GM23338 (cell line): ENCODE data around the gene PIGN. TPM values are rescaled to one million over a fixed set of nuclear protein-coding genes. Genes with fewer than 3 reads are reported as not detected.
"Not testable (repeated sequence)": the region's sequence is repeated elsewhere in the genome, so short reads cannot be mapped to it uniquely, and the experiment has no call there.

ENCODE experiments used
- ATAC-seq: fragments of 200-7000 bp; cut with Tn5 transposase; 3 replicates; pipeline ENCODE4 v1.9.1; 2020
- DNase-seq: peaks from one replicate; pipeline ENCODE4 v3.0.0-alpha.2; 2015; ENCODE audit warnings: low spot score
- H2AFZ ChIP-seq: fragments of 200-600 bp; sonication (generic); 2 replicates; pipeline ENCODE4 v1.8.0; 2016; ENCODE audit warnings: antibody characterized with exemption, mild to moderate bottlenecking, moderate library complexity
- H3F3A ChIP-seq: fragments of 200-600 bp; sonication (generic); replicated peaks from 2 replicates; pipeline ENCODE4 v1.8.0; 2017; ENCODE audit warnings: antibody characterized with exemption, mixed run types, low read depth
- H3K27ac ChIP-seq: fragments of 200-600 bp; sonication (generic); 2 replicates; pipeline ENCODE4 v1.6.1; 2016; ENCODE audit warnings: low read depth
- H3K27me3 ChIP-seq: fragments of 200-600 bp; sonication (generic); 2 replicates; pipeline ENCODE4 v1.8.0; 2016; ENCODE audit warnings: mild to moderate bottlenecking, mixed run types, moderate library complexity; ENCODE audit not compliant: insufficient read depth
- H3K36me3 ChIP-seq: fragments of 200-600 bp; sonication (generic); 2 replicates; pipeline ENCODE4 v1.8.0; 2016; ENCODE audit warnings: mild to moderate bottlenecking; ENCODE audit not compliant: insufficient read depth
- H3K4me1 ChIP-seq: fragments of 200-600 bp; sonication (generic); 2 replicates; pipeline ENCODE4 v1.8.0; 2016; ENCODE audit warnings: mild to moderate bottlenecking, moderate library complexity; ENCODE audit not compliant: insufficient read depth
- H3K4me2 ChIP-seq: fragments of 200-600 bp; sonication (generic); 2 replicates; pipeline ENCODE4 v1.7.1; 2017; ENCODE audit warnings: mixed run types
- H3K4me3 ChIP-seq: fragments of 200-600 bp; sonication (generic); 2 replicates; pipeline ENCODE4 v1.6.1; 2016; ENCODE audit warnings: mixed run types
- H3K79me2 ChIP-seq: fragments of 200-600 bp; sonication (generic); replicated peaks from 2 replicates; pipeline ENCODE4 v1.8.0; 2017; ENCODE audit warnings: mild to moderate bottlenecking; ENCODE audit not compliant: insufficient read depth
- H3K9me2 ChIP-seq: fragments of 200-600 bp; sonication (generic); 2 replicates; pipeline ENCODE4 v1.8.0; 2017; ENCODE audit not compliant: insufficient read depth
- H4K20me1 ChIP-seq: fragments of 200-600 bp; sonication (generic); replicated peaks from 2 replicates; pipeline ENCODE4 v1.8.0; 2017; ENCODE audit warnings: mild to moderate bottlenecking; ENCODE audit not compliant: insufficient read depth
- H3K27ac Mint-ChIP-seq: 2 replicates; pipeline ENCODE4 v1.8.0; 2020; ENCODE audit warnings: inconsistent platforms, mild to moderate bottlenecking, moderate library complexity, mixed read lengths
- H3K27me3 Mint-ChIP-seq: 3 replicates; pipeline ENCODE4 v1.8.0; 2022; ENCODE audit warnings: low read depth, mild to moderate bottlenecking, moderate library complexity, mixed read lengths, inconsistent platforms; ENCODE audit not compliant: insufficient read depth, poor library complexity
- H3K36me3 Mint-ChIP-seq: 3 replicates; pipeline ENCODE4 v1.8.0; 2021; ENCODE audit warnings: low read depth, mild to moderate bottlenecking, inconsistent platforms, moderate library complexity, mixed read lengths
- H3K4me1 Mint-ChIP-seq: 3 replicates; pipeline ENCODE4 v1.8.0; 2020; ENCODE audit warnings: mild to moderate bottlenecking, inconsistent platforms, mixed read lengths
- H3K4me3 Mint-ChIP-seq: 3 replicates; pipeline ENCODE4 v1.8.0; 2021; ENCODE audit warnings: moderate library complexity, mild to moderate bottlenecking, inconsistent platforms, mixed read lengths
- H3K9me3 Mint-ChIP-seq: 3 replicates; pipeline ENCODE4 v1.8.0; 2020; ENCODE audit warnings: moderate library complexity, mild to moderate bottlenecking, inconsistent platforms, mixed read lengths
- CREB1 ChIP-seq: fragments of 250-450 bp; sonication (Bioruptor Pico); IDR thresholded peaks from 2 replicates; pipeline ENCODE4 v1.5.0; 2020; ENCODE audit warnings: low read depth, mild to moderate bottlenecking, moderate library complexity
- EZH2 ChIP-seq: fragments of 200-600 bp; sonication (generic); IDR thresholded peaks from one replicate; pipeline ENCODE4 v1.8.0; 2017; ENCODE audit warnings: antibody characterized with exemption, mild to moderate bottlenecking, low read depth; ENCODE audit not compliant: unreplicated experiment
- EZH2phosphoT487 ChIP-seq: fragments of 200-600 bp; sonication (generic); IDR thresholded peaks from one replicate; pipeline ENCODE4 v1.8.1; 2018; ENCODE audit warnings: antibody characterized with exemption; ENCODE audit not compliant: unreplicated experiment
- JUNB ChIP-seq: IDR thresholded peaks from one replicate; pipeline ENCODE4 v1.6.1; 2016; ENCODE audit warnings: antibody characterized with exemption; ENCODE audit not compliant: unreplicated experiment
- ZNF114 ChIP-seq: fragments of 250-450 bp; sonication (Bioruptor Pico); IDR thresholded peaks from 2 replicates; pipeline ENCODE4 v1.5.0; 2020; ENCODE audit warnings: mild to moderate bottlenecking, moderate library complexity
- polyA plus RNA-seq: library from polyadenylated mRNA; unstranded; fragments of >200 nt; fragmentation: Nextera tagmentation; extraction: Ambion mirVana; gene quantifications from 2 replicates; pipeline ENCODE4 v1.2.1, GENCODE V29; 2016
- total RNA-seq: library from RNA; depleted of rRNA; stranded (reverse); fragments of >200 nt; shearing (Covaris generic); gene quantifications from 2 replicates; pipeline ENCODE4 v1.2.3, GENCODE V29; 2014
- TF ChIP-seq, protein P1 (sequence below), 2 experiments: fragments of 200-600 bp in 1 of 2; sonication (generic) in 1 of 2; conservative IDR thresholded peaks; 2 replicates each; pipeline versions ENCODE4 v1.5.1 to v1.6.1; 2016 to 2017; ENCODE audit warnings: antibody characterized with exemption in 2 of 2, low read depth in 2 of 2, mild to moderate bottlenecking in 2 of 2, moderate library complexity in 1 of 2
- TF ChIP-seq, protein P2 (sequence below): fragments of 250-450 bp; sonication (Bioruptor Pico); IDR thresholded peaks from 2 replicates; pipeline ENCODE4 v1.5.0; 2020; ENCODE audit warnings: mild to moderate bottlenecking, moderate library complexity

Gene PIGN
- total and polyA plus RNA-seq, 2 experiments from 2014 or later = 9.4 to 33.0 TPM

DNA sequence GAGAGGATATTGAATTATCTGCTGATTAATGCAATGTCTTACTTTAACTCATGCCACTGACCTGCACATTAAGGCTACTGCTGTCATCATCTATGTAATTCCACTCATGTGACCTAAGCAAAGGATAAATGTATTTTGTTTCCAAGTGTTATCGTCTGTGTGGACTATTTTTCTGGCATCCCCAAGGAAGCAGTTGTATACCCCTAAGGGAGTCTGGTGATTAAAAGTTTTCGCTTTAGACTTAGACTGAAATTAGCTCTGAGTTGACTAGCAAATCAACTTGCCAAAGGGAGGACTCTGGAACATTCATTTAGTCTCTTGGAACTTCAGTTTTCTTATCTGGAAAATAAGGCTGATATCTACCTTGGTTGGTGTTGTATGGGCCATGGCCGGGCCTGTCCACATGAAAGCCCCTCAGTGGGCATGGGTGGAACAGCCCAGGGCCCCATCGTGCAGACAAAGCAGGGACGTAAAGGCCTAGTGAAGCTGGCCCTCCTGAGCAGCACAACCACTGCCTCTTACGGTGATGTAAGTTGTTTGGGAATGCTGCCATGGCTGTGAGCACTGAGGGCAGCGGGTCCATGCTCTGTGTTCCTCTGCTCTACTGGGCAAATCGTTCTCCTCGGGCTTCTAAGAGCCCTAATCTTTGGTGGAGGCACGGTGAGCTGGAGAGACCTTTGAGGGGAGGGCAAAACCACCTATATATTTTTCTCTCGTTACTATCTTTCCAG is 149.7 kb downstream of the PIGN start (continued):
- no peak for TF ChIP-seq EZH2phosphoT487
- TF ChIP-seq ZNF114 (CRISPR knock-in tag) = no peak
- TF ChIP-seq, protein P1, sequence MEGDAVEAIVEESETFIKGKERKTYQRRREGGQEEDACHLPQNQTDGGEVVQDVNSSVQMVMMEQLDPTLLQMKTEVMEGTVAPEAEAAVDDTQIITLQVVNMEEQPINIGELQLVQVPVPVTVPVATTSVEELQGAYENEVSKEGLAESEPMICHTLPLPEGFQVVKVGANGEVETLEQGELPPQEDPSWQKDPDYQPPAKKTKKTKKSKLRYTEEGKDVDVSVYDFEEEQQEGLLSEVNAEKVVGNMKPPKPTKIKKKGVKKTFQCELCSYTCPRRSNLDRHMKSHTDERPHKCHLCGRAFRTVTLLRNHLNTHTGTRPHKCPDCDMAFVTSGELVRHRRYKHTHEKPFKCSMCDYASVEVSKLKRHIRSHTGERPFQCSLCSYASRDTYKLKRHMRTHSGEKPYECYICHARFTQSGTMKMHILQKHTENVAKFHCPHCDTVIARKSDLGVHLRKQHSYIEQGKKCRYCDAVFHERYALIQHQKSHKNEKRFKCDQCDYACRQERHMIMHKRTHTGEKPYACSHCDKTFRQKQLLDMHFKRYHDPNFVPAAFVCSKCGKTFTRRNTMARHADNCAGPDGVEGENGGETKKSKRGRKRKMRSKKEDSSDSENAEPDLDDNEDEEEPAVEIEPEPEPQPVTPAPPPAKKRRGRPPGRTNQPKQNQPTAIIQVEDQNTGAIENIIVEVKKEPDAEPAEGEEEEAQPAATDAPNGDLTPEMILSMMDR (conservative IDR thresholded peaks at IDR 0.05; ENCODE audit: low read depth in 2 of 2) = no peak

- H3K36me3 ChIP-seq, H3K79me2 ChIP-seq, H3K27ac ChIP-seq, H3F3A ChIP-seq, H2AFZ ChIP-seq, H3K4me1 Mint-ChIP-seq, H3K27me3 Mint-ChIP-seq, H3K4me1 ChIP-seq, H3K4me2 ChIP-seq, H3K4me3 ChIP-seq, DNase-seq, ATAC-seq, H3K4me3 Mint-ChIP-seq, H3K27me3 ChIP-seq, H3K9me2 ChIP-seq, H4K20me1 ChIP-seq, H3K36me3 Mint-ChIP-seq, H3K9me3 Mint-ChIP-seq: not testable (repeated sequence)
- H3K27ac Mint-ChIP-seq = peak overlapping the region; percentile 34; the same call in 1 of the 2 replicates
Observed at GRCh38 chr18:62034286-62034685, 152.6 kb downstream of the PIGN start.

DNA sequence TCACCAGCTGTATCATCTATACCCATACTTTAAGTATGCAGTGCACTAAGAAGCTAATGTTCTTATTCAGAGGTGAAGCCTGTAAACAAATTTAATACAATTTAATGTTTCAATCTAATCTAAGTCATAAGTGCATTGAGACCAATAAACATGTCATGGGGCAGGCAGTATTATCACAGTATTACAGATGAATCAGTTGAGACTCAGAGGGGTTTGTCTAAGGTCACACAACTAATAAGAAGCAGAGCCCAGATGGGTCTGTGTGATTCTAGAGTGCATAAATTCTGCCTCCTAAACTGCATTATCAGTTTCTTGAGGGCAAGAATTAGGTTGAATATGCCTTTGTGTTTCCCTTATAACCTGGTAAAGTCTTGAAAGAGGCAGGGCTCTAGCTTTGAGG is 153.1 kb downstream of the PIGN start:
- H3K4me3 ChIP-seq = no peak overlapping the region
- H3K4me1 ChIP-seq = peaks cover 2% of the 10 kb centered on the region; the same call in 1 of the 2 replicates
- no peaks in the 10 kb centered on the region for H3F3A ChIP-seq
- no peak overlapping the region for H3K27ac Mint-ChIP-seq
- H2AFZ ChIP-seq = no peak overlapping the region
- no peak overlapping the region for H3K4me3 Mint-ChIP-seq
- H3K36me3 ChIP-seq = no peaks in the 10 kb centered on the region
- peaks cover 13% of the 10 kb centered on the region; the same call in 1 of the 2 replicates for H3K9me2 ChIP-seq
- no peaks in the 10 kb centered on the region for H4K20me1 ChIP-seq
- peaks cover 4% of the 10 kb centered on the region for H3K4me1 Mint-ChIP-seq
- H3K4me2 ChIP-seq = no peak overlapping the region
- no peaks in the 10 kb centered on the region for H3K36me3 Mint-ChIP-seq
- no peak overlapping the region for H3K27ac ChIP-seq
- ATAC-seq = no peak
- H3K27me3 ChIP-seq = no peaks in the 10 kb centered on the region
- H3K79me2 ChIP-seq = no peaks in the 10 kb centered on the region
- DNase-seq = no peak
- peaks cover 8% of the 10 kb centered on the region for H3K27me3 Mint-ChIP-seq
- H3K9me3 Mint-ChIP-seq = no peaks in the 10 kb centered on the region
- TF ChIP-seq EZH2 (no peak), EZH2phosphoT487 (no peak), JUNB (no peak), CREB1 (CRISPR knock-in tag) (no peak)
- TF ChIP-seq, protein P1 (conservative IDR thresholded peaks at IDR 0.05; ENCODE audit: low read depth in 2 of 2) = no peak
- TF ChIP-seq, protein P2, sequence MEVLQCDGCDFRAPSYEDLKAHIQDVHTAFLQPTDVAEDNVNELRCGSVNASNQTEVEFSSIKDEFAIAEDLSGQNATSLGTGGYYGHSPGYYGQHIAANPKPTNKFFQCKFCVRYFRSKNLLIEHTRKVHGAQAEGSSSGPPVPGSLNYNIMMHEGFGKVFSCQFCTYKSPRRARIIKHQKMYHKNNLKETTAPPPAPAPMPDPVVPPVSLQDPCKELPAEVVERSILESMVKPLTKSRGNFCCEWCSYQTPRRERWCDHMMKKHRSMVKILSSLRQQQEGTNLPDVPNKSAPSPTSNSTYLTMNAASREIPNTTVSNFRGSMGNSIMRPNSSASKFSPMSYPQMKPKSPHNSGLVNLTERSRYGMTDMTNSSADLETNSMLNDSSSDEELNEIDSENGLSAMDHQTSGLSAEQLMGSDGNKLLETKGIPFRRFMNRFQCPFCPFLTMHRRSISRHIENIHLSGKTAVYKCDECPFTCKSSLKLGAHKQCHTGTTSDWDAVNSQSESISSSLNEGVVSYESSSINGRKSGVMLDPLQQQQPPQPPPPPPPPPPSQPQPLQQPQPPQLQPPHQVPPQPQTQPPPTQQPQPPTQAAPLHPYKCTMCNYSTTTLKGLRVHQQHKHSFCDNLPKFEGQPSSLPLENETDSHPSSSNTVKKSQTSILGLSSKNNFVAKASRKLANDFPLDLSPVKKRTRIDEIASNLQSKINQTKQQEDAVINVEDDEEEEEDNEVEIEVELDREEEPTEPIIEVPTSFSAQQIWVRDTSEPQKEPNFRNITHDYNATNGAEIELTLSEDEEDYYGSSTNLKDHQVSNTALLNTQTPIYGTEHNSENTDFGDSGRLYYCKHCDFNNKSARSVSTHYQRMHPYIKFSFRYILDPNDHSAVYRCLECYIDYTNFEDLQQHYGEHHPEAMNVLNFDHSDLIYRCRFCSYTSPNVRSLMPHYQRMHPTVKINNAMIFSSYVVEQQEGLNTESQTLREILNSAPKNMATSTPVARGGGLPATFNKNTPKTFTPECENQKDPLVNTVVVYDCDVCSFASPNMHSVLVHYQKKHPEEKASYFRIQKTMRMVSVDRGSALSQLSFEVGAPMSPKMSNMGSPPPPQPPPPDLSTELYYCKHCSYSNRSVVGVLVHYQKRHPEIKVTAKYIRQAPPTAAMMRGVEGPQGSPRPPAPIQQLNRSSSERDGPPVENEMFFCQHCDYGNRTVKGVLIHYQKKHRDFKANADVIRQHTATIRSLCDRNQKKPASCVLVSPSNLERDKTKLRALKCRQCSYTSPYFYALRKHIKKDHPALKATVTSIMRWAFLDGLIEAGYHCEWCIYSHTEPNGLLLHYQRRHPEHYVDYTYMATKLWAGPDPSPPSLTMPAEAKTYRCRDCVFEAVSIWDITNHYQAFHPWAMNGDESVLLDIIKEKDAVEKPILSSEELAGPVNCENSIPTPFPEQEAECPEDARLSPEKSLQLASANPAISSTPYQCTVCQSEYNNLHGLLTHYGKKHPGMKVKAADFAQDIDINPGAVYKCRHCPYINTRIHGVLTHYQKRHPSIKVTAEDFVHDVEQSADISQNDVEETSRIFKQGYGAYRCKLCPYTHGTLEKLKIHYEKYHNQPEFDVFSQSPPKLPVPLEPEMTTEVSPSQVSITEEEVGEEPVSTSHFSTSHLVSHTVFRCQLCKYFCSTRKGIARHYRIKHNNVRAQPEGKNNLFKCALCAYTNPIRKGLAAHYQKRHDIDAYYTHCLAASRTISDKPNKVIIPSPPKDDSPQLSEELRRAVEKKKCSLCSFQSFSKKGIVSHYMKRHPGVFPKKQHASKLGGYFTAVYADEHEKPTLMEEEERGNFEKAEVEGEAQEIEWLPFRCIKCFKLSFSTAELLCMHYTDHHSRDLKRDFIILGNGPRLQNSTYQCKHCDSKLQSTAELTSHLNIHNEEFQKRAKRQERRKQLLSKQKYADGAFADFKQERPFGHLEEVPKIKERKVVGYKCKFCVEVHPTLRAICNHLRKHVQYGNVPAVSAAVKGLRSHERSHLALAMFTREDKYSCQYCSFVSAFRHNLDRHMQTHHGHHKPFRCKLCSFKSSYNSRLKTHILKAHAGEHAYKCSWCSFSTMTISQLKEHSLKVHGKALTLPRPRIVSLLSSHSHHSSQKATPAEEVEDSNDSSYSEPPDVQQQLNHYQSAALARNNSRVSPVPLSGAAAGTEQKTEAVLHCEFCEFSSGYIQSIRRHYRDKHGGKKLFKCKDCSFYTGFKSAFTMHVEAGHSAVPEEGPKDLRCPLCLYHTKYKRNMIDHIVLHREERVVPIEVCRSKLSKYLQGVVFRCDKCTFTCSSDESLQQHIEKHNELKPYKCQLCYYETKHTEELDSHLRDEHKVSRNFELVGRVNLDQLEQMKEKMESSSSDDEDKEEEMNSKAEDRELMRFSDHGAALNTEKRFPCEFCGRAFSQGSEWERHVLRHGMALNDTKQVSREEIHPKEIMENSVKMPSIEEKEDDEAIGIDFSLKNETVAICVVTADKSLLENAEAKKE (CRISPR knock-in tag) = no peak
